C4-2B (cell line): Measurements from ENCODE around the gene SPDYC.

Source experiments
- ZFX ChIP-seq: fragments of 450-650 bp; IDR thresholded peaks from 2 replicates; pipeline ENCODE4 v1.6.1; 2017
- TF ChIP-seq, protein P1 (sequence below): fragments of 450-650 bp; conservative IDR thresholded peaks from 2 replicates; pipeline ENCODE4 v1.5.1; 2017; ENCODE audit warnings: mild to moderate bottlenecking

DNA sequence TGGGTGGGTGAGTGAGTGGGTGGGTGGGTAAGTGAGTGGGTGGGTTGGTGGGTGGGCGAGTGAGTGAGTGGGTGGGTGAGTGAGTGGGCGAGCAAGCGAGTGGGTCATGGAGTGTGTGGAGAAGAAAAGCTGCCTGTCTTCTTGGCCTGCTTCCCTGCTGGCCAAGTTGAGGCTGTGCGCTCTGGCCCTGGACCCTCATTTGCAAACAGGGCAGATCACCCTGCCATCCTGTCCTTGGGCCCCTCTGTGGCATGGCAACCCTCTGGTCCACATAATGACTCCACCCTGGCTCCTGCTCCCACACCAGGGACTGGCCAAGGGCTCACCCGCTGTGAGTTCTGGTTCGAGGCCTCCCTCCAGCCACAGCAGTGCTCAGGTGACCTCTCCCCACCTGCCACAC, 46.8 kb downstream of the SPDYC start:
- TF ChIP-seq, protein P1, sequence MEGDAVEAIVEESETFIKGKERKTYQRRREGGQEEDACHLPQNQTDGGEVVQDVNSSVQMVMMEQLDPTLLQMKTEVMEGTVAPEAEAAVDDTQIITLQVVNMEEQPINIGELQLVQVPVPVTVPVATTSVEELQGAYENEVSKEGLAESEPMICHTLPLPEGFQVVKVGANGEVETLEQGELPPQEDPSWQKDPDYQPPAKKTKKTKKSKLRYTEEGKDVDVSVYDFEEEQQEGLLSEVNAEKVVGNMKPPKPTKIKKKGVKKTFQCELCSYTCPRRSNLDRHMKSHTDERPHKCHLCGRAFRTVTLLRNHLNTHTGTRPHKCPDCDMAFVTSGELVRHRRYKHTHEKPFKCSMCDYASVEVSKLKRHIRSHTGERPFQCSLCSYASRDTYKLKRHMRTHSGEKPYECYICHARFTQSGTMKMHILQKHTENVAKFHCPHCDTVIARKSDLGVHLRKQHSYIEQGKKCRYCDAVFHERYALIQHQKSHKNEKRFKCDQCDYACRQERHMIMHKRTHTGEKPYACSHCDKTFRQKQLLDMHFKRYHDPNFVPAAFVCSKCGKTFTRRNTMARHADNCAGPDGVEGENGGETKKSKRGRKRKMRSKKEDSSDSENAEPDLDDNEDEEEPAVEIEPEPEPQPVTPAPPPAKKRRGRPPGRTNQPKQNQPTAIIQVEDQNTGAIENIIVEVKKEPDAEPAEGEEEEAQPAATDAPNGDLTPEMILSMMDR: no peak
- no peak for TF ChIP-seq ZFX
